K562 (cell line): ENCODE results near the gene MTFMT. TPM values are rescaled to one million over a fixed set of nuclear protein-coding genes. Genes with fewer than 3 reads are reported as not detected.

Experiments used
- BRD9 ChIP-seq: fragments of 450-650 bp; IDR thresholded peaks from 2 replicates; pipeline ENCODE4 v1.6.1; 2018; ENCODE audit warnings: low read depth; ENCODE audit not compliant: partially characterized antibody
- CHD1 ChIP-seq: fragments of 200-600 bp; sonication (generic); IDR thresholded peaks from one replicate; pipeline ENCODE4 v1.6.1; 2012; ENCODE audit warnings: mild to moderate bottlenecking, moderate library complexity, low read length, inconsistent platforms
- PRDM10 ChIP-seq: fragments of 450-650 bp; IDR thresholded peaks from 2 replicates; pipeline ENCODE4 v1.6.1; 2018; ENCODE audit not compliant: partially characterized antibody
- SRSF9 ChIP-seq: fragments of 200-400 bp; formaldehyde crosslinking; IDR thresholded peaks from 2 replicates; pipeline ENCODE4 v1.6.1; 2017; ENCODE audit warnings: low read depth, low read length, borderline replicate concordance
- STAT5B ChIP-seq: fragments of 250-450 bp; sonication (Bioruptor Pico); IDR thresholded peaks from 2 replicates; pipeline ENCODE4 v1.8.0; 2021; ENCODE audit warnings: mild to moderate bottlenecking, inconsistent platforms
- polyA plus RNA-seq, 8 experiments: library from polyadenylated mRNA; depleted of rRNA in 4 of 8; stranded (reverse) in 5 of 8; unstranded in 3 of 8; fragments of >200 nt; fragmentation: Nextera tagmentation in 2 of 8; fragmentation: Illumina TruSeq in 1 of 8; extraction: Ambion mirVana in 2 of 8; extraction: Trizol in 1 of 8; gene quantifications; 2 replicates each; pipeline versions ENCODE4 v1.2.1 to v1.2.3, GENCODE V29; 2011 to 2014; ENCODE audit warnings: inconsistent platforms in 1 of 8, missing spikeins in 1 of 8
- total RNA-seq, 7 experiments: library from RNA; depleted of rRNA in 6 of 7; stranded (reverse); fragments of >200 nt in 6 of 7; fragmentation: Illumina TruSeq in 2 of 7; extraction: Trizol in 2 of 7; gene quantifications; 2 replicates each; pipeline versions ENCODE4 v1.2.1 to v1.2.3, GENCODE V29; 2011 to 2021; ENCODE audit warnings: low replicate concordance in 1 of 7
- TF ChIP-seq, protein P1 (sequence below): fragments of 450-650 bp; IDR thresholded peaks from 2 replicates; pipeline ENCODE4 v1.6.1; 2018; ENCODE audit warnings: mild to moderate bottlenecking, low read depth; ENCODE audit not compliant: partially characterized antibody

MTFMT gene
- total and polyA plus RNA-seq, 9 of the 15 experiments (the other 6 are each of a cell fraction or from before 2014, with no cell fraction given), result 1.4 to 31.1 (median 16.2) TPM

DNA sequence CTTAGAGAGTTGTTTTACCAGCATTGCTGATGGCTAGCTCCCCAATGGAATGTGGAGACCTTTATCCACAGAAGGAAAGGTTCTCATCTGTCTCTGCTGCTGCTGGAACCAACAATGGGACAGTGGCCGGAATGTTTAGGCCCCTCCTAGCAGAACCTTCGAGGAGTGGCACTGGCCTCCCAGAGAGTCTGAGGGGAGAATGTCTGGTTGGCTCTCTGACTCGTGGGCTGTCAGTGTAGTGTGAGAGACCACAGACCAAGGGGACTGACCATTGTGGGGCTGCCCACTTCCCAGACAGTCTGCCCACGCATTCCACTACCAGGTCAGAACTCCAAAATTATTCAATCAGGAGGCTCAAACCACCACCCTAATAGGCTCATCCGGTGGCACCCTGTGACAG lies 33.3 kb upstream of the MTFMT start (continued):
- TF ChIP-seq, protein P1, sequence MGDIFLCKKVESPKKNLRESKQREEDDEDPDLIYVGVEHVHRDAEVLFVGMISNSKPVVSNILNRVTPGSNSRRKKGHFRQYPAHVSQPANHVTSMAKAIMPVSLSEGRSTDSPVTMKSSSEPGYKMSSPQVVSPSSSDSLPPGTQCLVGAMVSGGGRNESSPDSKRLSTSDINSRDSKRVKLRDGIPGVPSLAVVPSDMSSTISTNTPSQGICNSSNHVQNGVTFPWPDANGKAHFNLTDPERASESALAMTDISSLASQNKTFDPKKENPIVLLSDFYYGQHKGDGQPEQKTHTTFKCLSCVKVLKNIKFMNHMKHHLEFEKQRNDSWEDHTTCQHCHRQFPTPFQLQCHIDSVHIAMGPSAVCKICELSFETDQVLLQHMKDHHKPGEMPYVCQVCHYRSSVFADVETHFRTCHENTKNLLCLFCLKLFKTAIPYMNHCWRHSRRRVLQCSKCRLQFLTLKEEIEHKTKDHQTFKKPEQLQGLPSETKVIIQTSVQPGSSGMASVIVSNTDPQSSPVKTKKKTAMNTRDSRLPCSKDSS, result no peak
- TF ChIP-seq STAT5B (CRISPR knock-in tag) (no peak), CHD1 (no peak), SRSF9 (no peak), BRD9 (no peak), PRDM10 (no peak)
